Activated CD4-positive, alpha-beta T cell treated with anti-CD3 and anti-CD28 coated beads, Interleukin-2, amount 50 U/mL, for 16 hours (primary cell): ENCODE data around the gene KLHL25.

Experiments
- DNase-seq: peaks from one replicate; pipeline ENCODE4 v3.0.0-alpha.2; 2020

Gene KLHL25

DNA sequence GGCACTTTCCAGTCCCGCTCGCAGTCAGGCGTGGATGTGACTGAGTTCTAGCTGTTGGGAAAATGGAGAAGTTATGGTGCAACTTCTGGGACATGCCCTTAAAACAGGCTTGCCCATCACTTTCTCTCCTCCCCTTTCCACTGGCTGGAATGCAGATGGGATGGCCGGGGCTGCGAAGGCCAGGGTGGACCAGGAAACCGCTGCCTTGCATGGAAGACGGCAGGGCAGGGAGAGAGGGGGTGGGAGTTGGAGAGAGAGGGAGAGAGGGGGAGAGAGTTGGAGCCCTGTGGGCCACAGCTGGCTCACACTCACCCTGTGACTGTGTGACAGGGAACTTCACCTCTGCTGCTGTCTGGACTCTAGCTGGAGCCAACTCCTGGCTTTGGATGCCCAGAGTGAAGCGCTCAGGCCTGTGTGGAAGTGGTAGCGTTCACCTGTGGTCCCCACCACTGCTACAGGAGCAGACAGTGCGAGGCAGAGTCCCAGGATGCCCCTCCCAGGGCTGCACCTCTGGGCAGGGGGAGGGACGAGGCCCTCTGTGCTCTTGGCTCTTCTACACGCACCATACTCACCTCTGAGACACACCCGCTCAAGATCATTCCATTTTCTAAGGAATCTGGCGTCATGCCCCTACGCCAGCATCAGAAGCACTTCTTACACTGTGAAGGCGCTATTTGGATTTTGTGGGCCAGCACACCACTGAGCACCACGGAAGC, 36.6 kb downstream of the KLHL25 start:
- DNase-seq = no peak

- no peak for DNase-seq
Observed at GRCh38 chr15:85757073-85757938, 37.4 kb downstream of the KLHL25 start.

- DNase-seq = no peak
Observed at GRCh38 chr15:85756411-85757072, 38.2 kb downstream of the KLHL25 start.

GRCh38 chr15:85755942-85756341, 38.8 kb downstream of the KLHL25 start:
- no peak for DNase-seq

GRCh38 chr15:85755471-85755870, 39.3 kb downstream of the KLHL25 start:
- no peak for DNase-seq

DNA sequence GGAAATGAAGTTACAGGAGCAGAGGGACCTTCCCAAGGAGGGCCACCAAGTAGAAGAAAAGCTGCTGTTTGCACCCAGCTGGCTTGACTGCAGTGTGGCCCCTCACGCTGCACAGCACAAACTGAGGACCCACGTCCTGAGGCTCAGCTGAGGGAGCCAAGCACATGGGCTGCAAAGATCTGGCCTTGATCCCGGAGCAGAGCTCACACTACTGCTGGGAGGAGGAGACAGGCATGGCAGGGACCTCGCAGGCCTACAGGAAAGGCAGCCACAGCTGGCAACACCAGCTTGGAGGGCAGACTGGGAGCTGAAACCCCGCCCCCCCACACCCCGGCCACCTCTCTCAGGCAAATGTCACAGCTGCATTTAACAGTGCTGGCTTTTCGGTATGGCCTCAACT, 39.7 kb downstream of the KLHL25 start:
- DNase-seq = no peak

DNA sequence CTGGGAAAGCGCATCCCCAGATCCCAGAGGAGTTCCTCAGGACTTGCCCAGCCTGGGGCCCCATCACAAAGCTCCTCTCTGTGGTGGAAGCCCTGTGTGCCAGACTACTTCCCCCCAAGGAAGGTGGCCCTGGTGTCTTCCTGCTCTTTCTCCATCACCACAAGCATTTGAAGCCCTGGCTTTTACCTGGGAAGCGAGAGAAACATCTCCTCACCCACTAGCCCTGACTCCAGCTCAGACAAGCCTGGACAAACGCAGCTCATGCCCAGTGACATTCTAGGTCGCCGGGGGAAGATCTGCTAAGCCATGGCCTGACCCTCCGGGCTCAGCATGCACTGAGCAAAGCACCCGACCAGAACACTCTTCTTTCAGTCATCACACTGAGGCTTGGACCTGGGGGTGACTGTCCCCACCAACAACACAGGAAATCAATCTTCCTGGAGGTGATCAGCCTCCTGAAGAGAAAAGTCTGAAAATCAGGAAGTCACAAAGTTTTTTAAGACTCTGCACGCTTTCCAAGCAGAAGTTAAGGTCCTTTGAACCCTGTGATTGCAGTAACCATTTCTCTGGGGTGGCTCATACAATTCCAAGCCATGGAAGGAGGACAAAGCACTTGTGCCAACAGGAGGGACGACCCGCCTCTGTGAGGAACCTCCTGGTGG, 40.8 kb downstream of the KLHL25 start:
- DNase-seq = no peak

GRCh38 chr15:85753261-85753660, 41.5 kb downstream of the KLHL25 start:
- no peak for DNase-seq

DNA sequence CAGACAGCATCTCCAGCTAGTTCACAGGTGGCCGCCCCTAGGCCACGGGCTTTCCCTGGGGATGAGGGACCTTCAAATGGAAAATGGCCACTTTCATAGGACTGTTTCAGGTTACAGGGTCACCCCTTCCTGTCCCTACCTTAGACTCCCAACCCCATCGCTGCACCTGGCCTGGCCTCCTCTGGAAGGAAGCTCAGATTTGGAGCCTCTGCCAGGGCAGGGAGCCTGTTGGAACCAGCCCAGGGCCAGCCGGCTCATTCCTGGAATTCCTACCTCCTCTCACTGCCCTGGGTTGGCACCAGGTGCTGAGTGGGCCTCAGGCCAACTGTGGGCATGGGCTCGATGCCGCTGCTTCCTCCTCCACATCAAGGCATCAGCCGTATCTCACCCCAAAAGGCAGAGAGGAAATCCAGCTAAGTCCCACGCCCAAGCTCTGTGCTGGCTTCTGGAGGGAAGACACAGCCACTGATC, 42.2 kb downstream of the KLHL25 start:
- no peak for DNase-seq

GRCh38 chr15:85752124-85752475, 42.6 kb downstream of the KLHL25 start:
- DNase-seq = no peak

DNA sequence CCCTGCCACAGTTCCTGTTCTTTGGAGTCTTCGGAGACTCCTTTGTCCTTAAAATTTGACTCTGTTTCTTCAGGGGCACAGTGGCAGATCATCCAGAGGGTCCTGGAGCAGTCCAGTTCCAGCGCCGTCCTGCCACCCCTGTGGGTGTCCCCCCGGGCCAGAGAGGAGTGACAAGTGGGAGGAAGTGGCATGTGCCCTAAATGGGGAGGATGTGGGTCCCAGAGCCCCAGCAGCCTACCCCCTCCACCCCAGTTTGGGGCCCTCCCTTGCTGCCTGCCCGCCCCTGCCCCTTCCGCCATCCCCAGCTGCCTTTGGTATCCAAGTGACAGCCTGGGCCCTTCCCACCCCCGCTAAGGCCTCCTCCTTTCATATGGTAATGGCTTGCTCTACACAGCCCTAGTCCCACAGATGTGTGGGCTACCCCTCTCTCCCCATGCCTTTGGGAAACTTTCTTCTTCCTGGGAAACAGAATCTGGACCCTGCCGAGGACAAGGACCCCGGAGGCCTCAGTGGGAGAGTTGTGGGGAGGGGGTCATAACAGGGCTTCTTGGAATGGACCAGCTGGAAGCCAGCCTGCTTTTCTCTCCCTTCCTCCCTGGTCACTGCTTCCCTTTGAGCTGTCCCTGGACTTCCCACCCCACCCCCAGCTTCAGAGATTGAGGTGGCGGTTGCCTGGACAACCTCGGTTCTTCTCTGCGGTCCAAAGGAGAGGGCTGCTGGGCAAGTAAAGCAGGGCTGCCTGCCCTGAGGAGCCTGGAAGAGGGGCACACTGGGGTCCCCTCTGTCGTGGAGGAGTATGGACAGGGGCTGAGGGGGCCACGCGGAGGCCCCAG, 43.2 kb downstream of the KLHL25 start:
- no peak for DNase-seq

- no peak for DNase-seq
Observed at GRCh38 chr15:85750319-85751290, 44.1 kb downstream of the KLHL25 start.

DNA sequence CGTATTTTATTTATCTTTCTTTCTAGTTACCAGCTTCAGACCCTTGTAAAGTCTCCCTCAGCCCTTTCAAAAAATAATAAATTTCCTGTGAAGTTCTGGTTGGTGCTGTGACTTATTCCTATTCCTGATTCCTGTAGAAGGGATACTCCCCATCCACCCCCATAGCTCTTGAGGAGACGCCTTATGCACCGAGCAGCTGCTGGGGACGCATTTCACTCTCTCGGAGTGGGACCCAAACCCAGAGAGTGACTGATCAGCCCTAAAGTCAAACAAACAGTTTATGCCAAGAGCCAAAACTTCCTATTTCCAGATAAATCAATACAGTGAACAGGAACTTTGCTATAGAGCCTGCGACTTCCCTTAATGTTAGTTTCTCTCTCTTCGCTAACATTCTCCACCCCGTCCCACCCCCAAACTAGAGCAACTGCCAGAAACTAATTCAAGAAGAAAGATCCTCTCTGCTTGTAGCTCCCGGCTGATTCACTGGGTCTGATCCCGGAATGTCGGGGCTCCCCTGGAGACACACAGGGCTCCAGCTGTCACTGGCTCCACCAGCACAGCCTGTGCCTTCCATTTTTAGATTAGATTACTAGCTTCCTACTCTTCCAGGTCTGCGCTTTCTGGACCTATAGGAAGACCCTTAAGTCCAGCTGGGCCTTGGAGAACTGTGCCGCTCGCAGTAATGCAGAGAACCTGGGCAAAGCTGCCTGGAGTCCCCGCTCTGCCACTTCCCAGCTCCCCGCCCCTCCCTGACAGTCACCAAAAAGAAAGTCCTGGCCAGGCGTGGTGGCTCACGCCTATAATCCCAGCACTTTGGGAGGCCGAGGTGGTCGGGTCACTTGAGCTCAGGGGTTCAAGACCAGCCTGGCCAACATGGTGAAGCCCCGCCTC, 45.2 kb downstream of the KLHL25 start:
- DNase-seq = no peak

GRCh38 chr15:85748729-85749128, 46.0 kb downstream of the KLHL25 start:
- DNase-seq = no peak

DNA sequence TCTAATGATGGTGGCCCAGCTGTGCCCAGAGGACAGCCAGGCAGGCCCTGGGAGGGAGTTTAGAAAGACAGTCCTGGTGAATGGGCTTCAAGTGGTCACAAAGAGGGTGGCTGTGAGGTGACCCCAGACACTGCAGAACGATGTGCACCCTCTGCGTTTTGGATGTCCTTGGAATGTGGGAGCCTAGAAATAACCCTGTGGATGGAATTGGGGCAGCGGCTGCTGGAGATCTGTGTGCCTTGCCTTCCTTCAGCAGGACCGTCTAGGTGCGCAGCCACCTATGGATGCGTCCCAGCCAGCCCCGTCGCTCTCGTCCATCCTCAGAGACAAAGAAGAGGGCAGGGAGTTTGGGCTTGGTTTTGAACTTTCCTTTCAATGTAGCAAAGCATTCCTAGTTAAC, 46.5 kb downstream of the KLHL25 start:
- no peak for DNase-seq

DNA sequence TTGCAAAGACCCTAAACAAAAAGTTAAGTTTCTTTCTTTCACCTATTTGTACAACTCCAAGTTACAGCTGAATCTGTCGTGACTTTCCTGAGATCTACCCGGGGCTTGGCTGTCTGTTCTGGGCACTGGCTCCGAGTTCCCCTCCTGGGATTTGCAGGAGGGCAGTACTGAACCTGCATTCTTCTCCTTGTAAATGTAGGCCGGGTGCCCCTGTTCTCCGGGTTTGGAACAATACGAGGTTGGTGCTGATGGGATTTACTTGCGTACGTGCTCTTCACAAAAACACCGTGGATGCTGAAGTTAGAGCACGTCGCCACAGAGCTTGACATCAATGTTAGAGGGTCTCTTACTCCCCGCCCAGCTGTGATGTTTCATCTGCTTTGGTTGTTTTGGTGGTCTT, 48.1 kb downstream of the KLHL25 start:
- no peak for DNase-seq

DNA sequence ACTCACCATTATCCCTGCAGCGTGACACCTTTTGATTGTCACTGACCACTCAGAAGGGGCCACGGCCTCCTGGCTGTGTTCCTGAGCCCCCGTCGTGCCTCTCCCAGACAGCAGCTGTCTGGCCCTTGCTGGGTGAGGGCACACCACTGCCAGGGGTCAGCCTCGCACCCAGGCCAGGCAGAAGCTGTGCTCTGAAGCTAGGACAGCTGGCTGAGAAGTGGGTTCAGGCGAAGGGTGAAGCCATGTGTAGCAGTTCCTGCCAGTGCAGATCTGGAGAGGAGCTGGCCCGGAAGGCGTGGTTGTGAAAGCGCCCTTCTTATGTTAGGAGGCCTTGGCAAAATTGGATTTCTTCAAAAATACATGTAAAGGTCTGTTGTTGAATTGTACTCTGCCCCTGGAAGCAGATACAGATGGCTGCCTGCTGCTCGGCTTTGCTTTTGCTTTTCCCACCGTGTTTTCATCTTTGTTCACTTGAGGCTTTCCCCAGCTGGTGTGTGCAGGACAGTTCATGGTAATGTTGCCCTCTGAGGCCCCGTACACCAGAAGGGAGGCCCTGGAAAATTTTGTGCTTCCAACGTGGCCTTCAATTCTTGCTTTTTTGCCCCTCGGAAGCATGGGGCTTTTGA, 49.1 kb downstream of the KLHL25 start:
- no peak for DNase-seq

DNA sequence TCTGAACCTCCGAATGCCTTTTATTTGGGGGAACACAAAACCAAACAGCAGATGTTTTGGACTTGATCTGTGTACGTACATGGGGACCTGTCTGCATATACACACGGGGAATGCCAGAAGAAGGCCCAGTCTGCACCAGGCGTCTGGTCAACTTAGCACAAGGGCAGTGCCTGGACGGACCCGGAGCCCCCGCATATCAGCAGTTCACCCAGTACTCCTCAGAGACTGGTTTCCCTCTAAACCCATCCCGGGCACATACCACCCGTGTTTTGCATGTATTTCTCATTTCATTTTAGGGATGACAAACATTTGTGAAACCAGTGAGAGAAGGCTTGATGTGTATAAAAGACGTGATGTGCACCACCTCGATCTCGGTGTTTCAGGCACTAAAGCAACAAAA, 49.7 kb downstream of the KLHL25 start:
- DNase-seq = no peak

DNA sequence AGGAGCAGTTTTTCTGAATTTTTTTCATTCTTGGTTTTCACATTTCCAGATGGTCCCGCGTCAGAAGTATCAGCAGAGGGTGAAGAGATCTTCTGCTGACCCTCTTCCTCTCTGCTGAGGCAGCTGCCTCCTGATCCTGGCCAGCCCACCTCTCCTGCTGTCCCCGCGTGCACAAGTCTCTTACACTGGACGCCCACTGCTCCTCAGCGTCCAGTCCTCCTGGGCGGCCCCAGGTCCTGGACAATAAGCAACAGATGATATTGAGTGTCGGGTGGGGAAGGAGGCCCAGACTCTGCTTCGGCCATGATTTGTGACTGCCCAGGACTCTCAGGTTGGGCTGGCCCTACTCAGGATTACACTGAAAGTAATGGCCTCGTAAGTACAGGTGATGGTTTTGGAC, 50.1 kb downstream of the KLHL25 start:
- DNase-seq = no peak
